Neuronal stem cell (in vitro differentiated cells): ENCODE results near the gene ZNF496.

Experiments
- DNase-seq: peaks from one replicate; pipeline ENCODE4 v3.0.0-alpha.2; 2013; ENCODE audit warnings: low spot score
- H2AFZ ChIP-seq: one replicate; pipeline ENCODE4 v1.6.1; 2013; ENCODE audit warnings: mild to moderate bottlenecking, low read length, inconsistent platforms
- H2AK5ac ChIP-seq: 2 replicates; pipeline ENCODE4 v1.6.1; 2013; ENCODE audit warnings: low read depth, mild to moderate bottlenecking, inconsistent platforms, low read length, moderate library complexity, mixed read lengths
- H2BK120ac ChIP-seq: 2 replicates; pipeline ENCODE4 v1.6.1; 2013; ENCODE audit warnings: low read depth, mild to moderate bottlenecking, inconsistent platforms, low read length, moderate library complexity, mixed read lengths
- H2BK12ac ChIP-seq: one replicate; pipeline ENCODE4 v1.6.1; 2013; ENCODE audit warnings: low read length, inconsistent platforms
- H2BK15ac ChIP-seq: 2 replicates; pipeline ENCODE4 v1.6.1; 2013; ENCODE audit warnings: mild to moderate bottlenecking, low read length, inconsistent platforms, mixed read lengths
- H2BK5ac ChIP-seq: one replicate; pipeline ENCODE4 v1.6.1; 2013; ENCODE audit warnings: inconsistent platforms, mild to moderate bottlenecking, low read length, moderate library complexity
- H3K14ac ChIP-seq: one replicate; pipeline ENCODE4 v1.6.1; 2013; ENCODE audit warnings: low read length, inconsistent platforms
- H3K18ac ChIP-seq: 2 replicates; pipeline ENCODE4 v1.6.1; 2013; ENCODE audit warnings: low read length, inconsistent platforms
- H3K23ac ChIP-seq: 2 replicates; pipeline ENCODE4 v1.6.1; 2013; ENCODE audit warnings: low read depth, mild to moderate bottlenecking, mixed read lengths, low read length, inconsistent platforms; ENCODE audit not compliant: poor library complexity
- H3K27ac ChIP-seq: replicated peaks from 3 replicates; pipeline ENCODE4 v1.5.1; 2013; ENCODE audit warnings: low read length, inconsistent platforms
- H3K27me3 ChIP-seq, 3 experiments: 2 replicates each; pipeline ENCODE4 v1.6.1; 2013; ENCODE audit warnings: low read length in 3 of 3, mild to moderate bottlenecking in 2 of 3, inconsistent platforms in 1 of 3, low read depth in 1 of 3, mixed read lengths in 1 of 3, moderate library complexity in 1 of 3; ENCODE audit not compliant: control insufficient read depth in 3 of 3, insufficient read depth in 3 of 3
- H3K36me3 ChIP-seq, 2 donors: replicated peaks in 1 of 2; 2 replicates each; pipeline ENCODE4 v1.6.1; 2013; ENCODE audit warnings: low read length in 2 of 2; ENCODE audit not compliant: control insufficient read depth in 2 of 2, insufficient read depth in 2 of 2
- H3K4ac ChIP-seq: 2 replicates; pipeline ENCODE4 v1.6.1; 2013; ENCODE audit warnings: inconsistent platforms, mild to moderate bottlenecking, low read length, moderate library complexity
- H3K4me1 ChIP-seq, 2 donors: 1 replicate in 1 of 2; 2 replicates in 1 of 2; pipeline ENCODE4 v1.6.1; 2013; ENCODE audit warnings: low read length in 2 of 2, low read depth in 1 of 2; ENCODE audit not compliant: control insufficient read depth in 2 of 2, insufficient read depth in 1 of 2
- H3K4me2 ChIP-seq: one replicate; pipeline ENCODE4 v1.6.1; 2013; ENCODE audit warnings: mild to moderate bottlenecking, low read length, inconsistent platforms; ENCODE audit not compliant: insufficient read depth, poor library complexity, severe bottlenecking
- H3K4me3 ChIP-seq, 2 donors: 2 replicates each; pipeline ENCODE4 v1.5.1; 2013; ENCODE audit warnings: low read length in 2 of 2, mild to moderate bottlenecking in 2 of 2, inconsistent platforms in 1 of 2, moderate library complexity in 1 of 2
- H3K79me1 ChIP-seq: one replicate; pipeline ENCODE4 v1.6.1; 2013; ENCODE audit warnings: low read depth, mild to moderate bottlenecking, inconsistent platforms, low read length, moderate library complexity
- H3K9ac ChIP-seq: one replicate; pipeline ENCODE4 v1.6.1; 2013; ENCODE audit warnings: mild to moderate bottlenecking, low read depth, low read length, inconsistent platforms; ENCODE audit not compliant: poor library complexity
- H3K9me3 ChIP-seq, 2 donors: replicated peaks in 1 of 2; 2 replicates each; pipeline versions ENCODE3 to v1.6.1; 2013; ENCODE audit warnings: low read length in 2 of 2, mild to moderate bottlenecking in 2 of 2, inconsistent platforms in 1 of 2, low read depth in 1 of 2, mixed read lengths in 1 of 2, moderate library complexity in 1 of 2; ENCODE audit not compliant: control insufficient read depth in 2 of 2, insufficient read depth in 1 of 2
- H4K8ac ChIP-seq: one replicate; pipeline ENCODE4 v1.6.1; 2013; ENCODE audit warnings: low read depth, mild to moderate bottlenecking, inconsistent platforms, low read length, moderate library complexity
- H4K91ac ChIP-seq: one replicate; pipeline ENCODE4 v1.6.1; 2013; ENCODE audit warnings: low read length, low read depth, mild to moderate bottlenecking, inconsistent platforms; ENCODE audit not compliant: poor library complexity
- WGBS, 2 donors: extraction: QIAGEN DNeasy Blood & Tissue Kit; methylation state at CpG; one replicate each; pipeline ENCODE4 v1.1.7; 2013; ENCODE audit warnings: missing lambda C conversion rate in 2 of 2, mixed read lengths in 1 of 2; ENCODE audit not compliant: insufficient read length in 2 of 2, insufficient replicate concordance in 1 of 2; ENCODE audit errors: extremely low coverage in 2 of 2; 5-methylcytosine and 5-hydroxymethylcytosine counted together

ZNF496 gene

DNA sequence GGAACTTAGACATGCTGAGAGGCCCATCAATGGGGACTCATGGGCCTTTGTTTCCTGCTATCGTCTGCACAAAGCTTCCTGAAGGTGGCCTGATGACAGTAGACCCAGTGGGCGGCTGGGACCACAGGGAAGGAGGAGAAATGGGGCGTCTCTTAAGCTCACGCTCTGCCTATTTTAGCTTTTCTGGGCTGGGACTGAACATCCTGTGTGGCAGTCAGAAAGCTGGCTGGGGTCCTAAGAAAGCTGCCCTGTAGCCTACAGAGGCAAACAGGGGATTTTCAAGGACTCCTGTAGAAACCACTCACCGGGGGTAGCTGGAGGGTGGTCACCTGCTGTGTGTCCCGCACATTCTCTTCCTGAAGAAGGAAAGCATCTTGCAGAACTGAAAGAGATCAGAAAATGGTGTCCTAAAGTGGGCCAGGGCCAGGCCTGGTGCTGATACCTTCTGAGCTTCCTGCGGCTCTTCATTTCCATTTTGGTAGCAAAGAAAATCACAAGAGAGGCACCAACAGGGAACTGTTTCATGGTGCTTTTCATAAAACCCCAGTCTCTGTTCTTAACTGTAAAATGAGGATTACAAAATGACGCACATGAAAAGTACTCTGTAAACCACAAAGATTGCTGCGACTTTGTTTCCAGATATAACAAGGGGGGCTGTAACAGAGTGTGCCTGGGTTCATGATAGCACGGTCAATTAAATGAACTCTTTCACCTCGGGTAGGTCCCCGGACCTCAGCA lies 8.6 kb downstream of the ZNF496 start:
- Histone ChIP-seq H2AK5ac (no peak overlapping the region), H3K4ac (no peak overlapping the region), H3K27me3 (no peaks in the 10 kb centered on the region), H3K18ac (no peak overlapping the region), H3K4me1 (peaks cover 8 to 23% of the 10 kb centered on the region in 2 donors), H3K4me3 (no peak overlapping the region), H2BK15ac (no peak overlapping the region), H2BK5ac (no peak overlapping the region), H3K9ac (no peak overlapping the region), H3K27ac (no peak overlapping the region), H2AFZ (no peak overlapping the region), H4K91ac (no peak overlapping the region), H2BK120ac (no peak overlapping the region), H3K79me1 (no peaks in the 10 kb centered on the region), H4K8ac (no peak overlapping the region), H3K9me3 (no peaks in the 10 kb centered on the region), H3K14ac (no peak overlapping the region), H3K36me3 (peaks cover 34 to 97% of the 10 kb centered on the region in 2 donors), H3K23ac (no peak overlapping the region), H2BK12ac (no peak overlapping the region), H3K4me2 (no peak overlapping the region)
- no CpG with 5 or more reads among the region's 12 CpGs for WGBS, 2 donors
- no peak for DNase-seq

DNA sequence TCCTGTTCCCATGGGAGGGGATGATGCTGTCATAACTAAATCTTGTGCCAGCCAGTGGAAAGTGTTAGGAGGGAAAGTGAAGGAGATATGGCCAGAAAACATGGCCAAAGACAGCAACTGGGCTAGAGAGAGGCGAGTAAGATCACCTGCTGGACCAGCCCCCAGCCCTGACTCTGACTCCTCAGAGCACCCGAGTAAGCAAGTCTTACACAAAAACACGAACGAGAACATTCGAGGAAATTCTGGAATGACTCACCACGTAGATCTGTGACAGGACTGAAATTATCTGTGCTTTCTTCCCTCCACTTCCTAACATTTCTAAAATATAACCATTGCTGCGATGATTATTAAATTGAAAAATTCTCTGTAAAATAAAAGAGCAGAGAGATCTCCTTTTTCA lies 9.2 kb downstream of the ZNF496 start:
- Histone ChIP-seq H2BK5ac (no peak overlapping the region), H3K36me3 (peaks cover 33 to 97% of the 10 kb centered on the region in 2 donors), H4K8ac (no peak overlapping the region), H3K4me1 (peaks cover 8 to 23% of the 10 kb centered on the region in 2 donors), H2BK15ac (no peak overlapping the region), H3K4ac (no peak overlapping the region), H3K9me3 (no peaks in the 10 kb centered on the region), H3K27me3 (no peaks in the 10 kb centered on the region), H3K18ac (no peak overlapping the region), H3K9ac (no peak overlapping the region), H3K79me1 (no peaks in the 10 kb centered on the region), H3K4me3 (no peak overlapping the region), H3K27ac (no peak overlapping the region), H3K23ac (no peak overlapping the region), H2AK5ac (no peak overlapping the region), H3K4me2 (no peak overlapping the region), H2BK120ac (no peak overlapping the region), H3K14ac (no peak overlapping the region), H2BK12ac (no peak overlapping the region), H4K91ac (no peak overlapping the region), H2AFZ (no peak overlapping the region)
- no CpG with 5 or more reads among the region's 7 CpGs for WGBS, 2 donors
- DNase-seq: no peak

DNA sequence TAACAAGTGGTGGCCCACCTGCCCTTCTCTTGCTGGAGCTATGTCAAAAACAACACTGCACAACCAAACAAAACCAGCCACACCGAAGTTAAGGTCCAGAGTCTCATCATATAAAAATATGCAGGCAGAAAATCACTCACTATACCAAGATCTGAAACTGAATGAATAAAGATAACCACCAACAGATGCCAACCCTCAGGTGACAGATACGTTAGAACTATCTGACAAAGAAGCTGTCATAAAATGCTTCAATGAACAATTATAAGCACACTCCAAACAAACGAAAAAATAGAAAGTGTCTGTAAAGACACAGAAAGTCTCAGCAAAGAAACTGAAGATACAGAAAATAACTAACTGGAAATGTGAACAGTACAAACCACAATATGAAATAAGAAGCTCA lies 14.0 kb downstream of the ZNF496 start:
- H3K36me3 ChIP-seq: peaks cover 32 to 100% of the 10 kb centered on the region in 2 donors
- no peak overlapping the region for H2BK5ac ChIP-seq
- no peak overlapping the region for H4K91ac ChIP-seq
- no peaks in the 10 kb centered on the region for H3K9me3 ChIP-seq
- peaks cover 1 to 2% of the 10 kb centered on the region in 2 donors for H3K4me1 ChIP-seq
- no peak overlapping the region for H3K23ac ChIP-seq
- H2AFZ ChIP-seq: no peak overlapping the region
- H2BK120ac ChIP-seq: no peak overlapping the region
- no peak overlapping the region for H3K4me3 ChIP-seq
- WGBS, 2 donors: no CpG with 5 or more reads among the region's 3 CpGs
- no peak overlapping the region for H3K18ac ChIP-seq
- no peak overlapping the region for H2BK12ac ChIP-seq
- no peak for DNase-seq
- H3K4ac ChIP-seq: no peak overlapping the region
- no peak overlapping the region for H2BK15ac ChIP-seq
- no peak overlapping the region for H3K14ac ChIP-seq
- H2AK5ac ChIP-seq: no peak overlapping the region
- H4K8ac ChIP-seq: no peak overlapping the region
- H3K27me3 ChIP-seq: no peaks in the 10 kb centered on the region
- no peak overlapping the region for H3K9ac ChIP-seq
- H3K79me1 ChIP-seq: no peaks in the 10 kb centered on the region
- H3K4me2 ChIP-seq: no peak overlapping the region
- H3K27ac ChIP-seq: no peak overlapping the region

DNA sequence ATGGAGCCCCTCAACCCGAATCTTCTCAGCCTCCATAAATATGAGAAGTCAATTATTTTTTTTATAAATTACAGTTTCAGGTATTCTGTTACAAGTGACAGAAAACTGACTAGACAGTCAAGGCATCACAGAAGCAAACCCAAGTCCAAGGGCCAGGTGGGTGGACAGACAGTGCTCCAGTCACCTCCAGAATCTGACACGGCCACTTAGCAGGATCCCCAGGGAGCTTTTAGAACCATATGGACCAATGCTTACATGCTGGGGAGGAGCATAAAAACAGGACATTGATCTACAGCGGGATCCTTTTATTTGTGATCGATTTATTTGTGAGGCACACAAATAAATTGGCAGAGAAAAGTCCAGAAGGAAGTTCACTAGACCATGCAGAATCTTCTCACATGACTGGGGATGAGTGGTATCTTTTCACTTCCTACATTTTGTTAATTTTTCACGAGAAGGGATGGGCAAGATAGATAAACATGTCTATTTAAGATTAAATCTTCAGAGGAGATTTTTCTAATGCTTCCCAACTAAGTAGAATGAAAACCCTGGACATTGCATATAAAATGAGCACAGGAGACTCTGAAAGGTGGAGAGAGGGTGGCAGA lies 15.0 kb downstream of the ZNF496 start:
- Histone ChIP-seq H3K23ac (no peak overlapping the region), H3K4ac (no peak overlapping the region), H3K4me2 (no peak overlapping the region), H3K9ac (no peak overlapping the region), H2BK120ac (no peak overlapping the region), H2BK15ac (no peak overlapping the region), H2AFZ (no peak overlapping the region), H4K8ac (no peak overlapping the region), H2BK5ac (no peak overlapping the region), H3K9me3 (no peaks in the 10 kb centered on the region), H3K4me1 (peaks cover 0 to 2% of the 10 kb centered on the region in 2 donors), H4K91ac (no peak overlapping the region), H3K18ac (no peak overlapping the region), H3K79me1 (no peaks in the 10 kb centered on the region), H3K36me3 (peaks cover 23 to 97% of the 10 kb centered on the region in 2 donors), H3K27me3 (no peaks in the 10 kb centered on the region), H3K14ac (no peak overlapping the region), H3K4me3 (no peak overlapping the region), H2BK12ac (no peak overlapping the region), H3K27ac (no peak overlapping the region), H2AK5ac (no peak overlapping the region)
- no CpG with 5 or more reads among the region's 5 CpGs for WGBS, 2 donors
- DNase-seq: no peak
